ENCODE data around the gene FMN2.

- TF ChIP-seq CTCF (IDR thresholded peaks at IDR 0.05; ENCODE audit: poor library complexity): no peak
- no peak for TF ChIP-seq EZH2 (IDR thresholded peaks at IDR 0.05; ENCODE audit: borderline replicate concordance)
Observed at GRCh38 chr1:240044620-240045019, 47.1 kb upstream of the FMN2 start.
